Measurements from ENCODE around the gene NELFCD.

The NELFCD gene

GRCh38 chr20:58980711-58981627, at the start of gene NELFCD:
Gene NELFCD, plus strand, starts transcription at chr20:58981256. Its CDS starts 54 bp downstream, at chr20:58981310.
- no peak for TF ChIP-seq CTCF (IDR thresholded peaks at IDR 0.05; ENCODE audit: extremely low read depth, missing control alignments)
- peak; percentile 99 for DNase-seq (ENCODE audit: low spot score)

- DNase-seq (ENCODE audit: low spot score) = no peak
- no peak for TF ChIP-seq CTCF (IDR thresholded peaks at IDR 0.05; ENCODE audit: extremely low read depth, missing control alignments)
These were observed 48.9 kb upstream of the NELFCD start for GRCh38 chr20:58932170-58932569.

GRCh38 chr20:58938078-58938477, 43.0 kb upstream of the NELFCD start:
- TF ChIP-seq CTCF (IDR thresholded peaks at IDR 0.05; ENCODE audit: extremely low read depth, missing control alignments) = no peak
- no peak for DNase-seq (ENCODE audit: low spot score)

GRCh38 chr20:58938541-58938940, 42.5 kb upstream of the NELFCD start:
- TF ChIP-seq CTCF (IDR thresholded peaks at IDR 0.05; ENCODE audit: extremely low read depth, missing control alignments) = no peak
- no peak for DNase-seq (ENCODE audit: low spot score)

- TF ChIP-seq CTCF (IDR thresholded peaks at IDR 0.05; ENCODE audit: extremely low read depth, missing control alignments) = no peak
- DNase-seq (ENCODE audit: low spot score) = no peak
These were observed 39.6 kb upstream of the NELFCD start for GRCh38 chr20:58941471-58941870.

GRCh38 chr20:58942549-58942948, 38.5 kb upstream of the NELFCD start:
- no peak for TF ChIP-seq CTCF (IDR thresholded peaks at IDR 0.05; ENCODE audit: extremely low read depth, missing control alignments)
- DNase-seq (ENCODE audit: low spot score) = no peak

- no peak for DNase-seq (ENCODE audit: low spot score)
- no peak for TF ChIP-seq CTCF (IDR thresholded peaks at IDR 0.05; ENCODE audit: extremely low read depth, missing control alignments)
These were observed 36.4 kb upstream of the NELFCD start for GRCh38 chr20:58944610-58945009.
